ENCODE measurements around the gene CGRRF1.

DNA sequence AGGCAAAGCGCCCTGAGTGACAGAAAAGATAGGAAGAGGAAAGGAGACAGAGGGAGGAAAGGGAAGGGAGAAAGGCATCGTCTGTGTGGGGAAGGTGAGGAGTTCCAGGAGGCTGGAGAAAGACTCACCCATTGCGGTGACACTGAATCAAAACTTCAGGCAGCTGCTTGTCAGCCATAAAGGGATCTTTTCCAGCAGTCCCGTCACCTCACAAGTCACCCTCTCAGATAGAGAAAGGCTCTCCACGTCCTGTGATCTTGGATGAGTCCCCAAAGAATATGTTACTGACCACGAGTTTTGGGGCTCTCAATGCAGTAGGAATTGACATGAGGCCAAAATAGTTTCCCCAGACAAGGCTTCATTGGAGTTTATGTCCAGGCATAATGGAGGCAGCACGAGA, 11.1 kb upstream of the CGRRF1 start:
- TF ChIP-seq POLR2A (IDR thresholded peaks at IDR 0.05) = no peak
- TF ChIP-seq, protein P1, sequence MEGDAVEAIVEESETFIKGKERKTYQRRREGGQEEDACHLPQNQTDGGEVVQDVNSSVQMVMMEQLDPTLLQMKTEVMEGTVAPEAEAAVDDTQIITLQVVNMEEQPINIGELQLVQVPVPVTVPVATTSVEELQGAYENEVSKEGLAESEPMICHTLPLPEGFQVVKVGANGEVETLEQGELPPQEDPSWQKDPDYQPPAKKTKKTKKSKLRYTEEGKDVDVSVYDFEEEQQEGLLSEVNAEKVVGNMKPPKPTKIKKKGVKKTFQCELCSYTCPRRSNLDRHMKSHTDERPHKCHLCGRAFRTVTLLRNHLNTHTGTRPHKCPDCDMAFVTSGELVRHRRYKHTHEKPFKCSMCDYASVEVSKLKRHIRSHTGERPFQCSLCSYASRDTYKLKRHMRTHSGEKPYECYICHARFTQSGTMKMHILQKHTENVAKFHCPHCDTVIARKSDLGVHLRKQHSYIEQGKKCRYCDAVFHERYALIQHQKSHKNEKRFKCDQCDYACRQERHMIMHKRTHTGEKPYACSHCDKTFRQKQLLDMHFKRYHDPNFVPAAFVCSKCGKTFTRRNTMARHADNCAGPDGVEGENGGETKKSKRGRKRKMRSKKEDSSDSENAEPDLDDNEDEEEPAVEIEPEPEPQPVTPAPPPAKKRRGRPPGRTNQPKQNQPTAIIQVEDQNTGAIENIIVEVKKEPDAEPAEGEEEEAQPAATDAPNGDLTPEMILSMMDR (IDR thresholded peaks at IDR 0.05) = no peak

All from testis (tissue), 2 donors.